GM21786 (cell line): ENCODE data around the gene SPEG.

Source experiments
- ATAC-seq: cut with Tn5 transposase; IDR thresholded peaks from one replicate; pipeline ENCODE4 v1.9.1; 2021; ENCODE audit not compliant: unreplicated experiment

Gene SPEG

GRCh38 chr2:219423652-219424377, 10.8 kb upstream of the SPEG start:
- no peak for ATAC-seq

- no peak for ATAC-seq
These were observed 9.2 kb upstream of the SPEG start for GRCh38 chr2:219425238-219426067.

- ATAC-seq, result no peak
These were observed 8.6 kb upstream of the SPEG start for GRCh38 chr2:219426068-219426443.

- ATAC-seq, result no peak
These were observed 8.0 kb upstream of the SPEG start for GRCh38 chr2:219426534-219427136.

GRCh38 chr2:219428469-219428868, 6.2 kb upstream of the SPEG start:
- no peak for ATAC-seq

GRCh38 chr2:219429958-219430606, 4.6 kb upstream of the SPEG start:
- ATAC-seq, result no peak

GRCh38 chr2:219430633-219431615, 3.7 kb upstream of the SPEG start:
- ATAC-seq, result no peak

GRCh38 chr2:219433666-219434467, 776 bp upstream of the SPEG start:
- no peak for ATAC-seq

GRCh38 chr2:219434468-219434717, 250 bp upstream of the SPEG start:
- ATAC-seq, result no peak

- no peak for ATAC-seq
These were observed 1.1 kb downstream of the SPEG start for GRCh38 chr2:219435701-219436100.

- no peak for ATAC-seq
These were observed 1.8 kb downstream of the SPEG start for GRCh38 chr2:219436491-219436890.

GRCh38 chr2:219437141-219437540, 2.5 kb downstream of the SPEG start:
- no peak for ATAC-seq

GRCh38 chr2:219437690-219438206, 3.1 kb downstream of the SPEG start:
- no peak for ATAC-seq

- no peak for ATAC-seq
These were observed 3.8 kb downstream of the SPEG start for GRCh38 chr2:219438453-219438852.

- no peak for ATAC-seq
These were observed 4.9 kb downstream of the SPEG start for GRCh38 chr2:219439506-219439905.

GRCh38 chr2:219440388-219441256, 6.0 kb downstream of the SPEG start:
- ATAC-seq, result no peak

GRCh38 chr2:219441451-219442255, 7.0 kb downstream of the SPEG start:
- no peak for ATAC-seq
